ENCODE measurements around the gene LZTR1.

- TF ChIP-seq POLR2AphosphoS5 (IDR thresholded peaks at IDR 0.05) = no peak
- TF ChIP-seq CTCF (IDR thresholded peaks at IDR 0.05 in 8 of 11, conservative IDR thresholded peaks at IDR 0.05 in 3 of 11) = no peak
These were observed 44.9 kb downstream of the LZTR1 start for GRCh38 chr22:21026783-21027692.

Measured in spleen (tissue), 7 donors.